NCI-H2227 treated with DMSO at 0.1 percent for 48 hours (cell line): ENCODE data around the gene TTYH2.
A peak's percentile ranks its signal among the peaks of the same experiment; 100 is the strongest.

Experiments
- DNase-seq: peaks from one replicate; lab custom pipeline; 2025; lab: John Stamatoyannopoulos, UW

The TTYH2 gene

DNA sequence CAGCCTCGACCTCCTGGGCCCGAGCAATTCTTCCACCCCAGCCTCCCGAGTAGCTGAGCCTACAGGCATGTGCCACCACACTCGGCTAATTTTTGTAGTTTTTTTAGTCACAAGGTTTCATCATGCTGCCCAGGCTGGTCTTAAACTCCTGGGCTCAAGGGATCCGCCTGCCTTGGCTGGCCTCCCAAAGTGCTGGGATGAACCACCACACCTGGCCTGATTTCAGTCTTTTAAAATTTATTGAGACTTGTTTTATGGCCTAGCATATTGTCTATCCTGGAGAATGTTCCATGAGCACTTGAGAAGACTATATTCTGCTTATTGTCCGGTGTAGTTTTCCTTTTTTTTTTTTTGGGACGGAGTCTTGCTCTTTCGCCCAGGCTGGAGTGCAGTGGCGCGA lies 79.1 kb downstream of the TTYH2 start:
- DNase-seq = no peak

DNA sequence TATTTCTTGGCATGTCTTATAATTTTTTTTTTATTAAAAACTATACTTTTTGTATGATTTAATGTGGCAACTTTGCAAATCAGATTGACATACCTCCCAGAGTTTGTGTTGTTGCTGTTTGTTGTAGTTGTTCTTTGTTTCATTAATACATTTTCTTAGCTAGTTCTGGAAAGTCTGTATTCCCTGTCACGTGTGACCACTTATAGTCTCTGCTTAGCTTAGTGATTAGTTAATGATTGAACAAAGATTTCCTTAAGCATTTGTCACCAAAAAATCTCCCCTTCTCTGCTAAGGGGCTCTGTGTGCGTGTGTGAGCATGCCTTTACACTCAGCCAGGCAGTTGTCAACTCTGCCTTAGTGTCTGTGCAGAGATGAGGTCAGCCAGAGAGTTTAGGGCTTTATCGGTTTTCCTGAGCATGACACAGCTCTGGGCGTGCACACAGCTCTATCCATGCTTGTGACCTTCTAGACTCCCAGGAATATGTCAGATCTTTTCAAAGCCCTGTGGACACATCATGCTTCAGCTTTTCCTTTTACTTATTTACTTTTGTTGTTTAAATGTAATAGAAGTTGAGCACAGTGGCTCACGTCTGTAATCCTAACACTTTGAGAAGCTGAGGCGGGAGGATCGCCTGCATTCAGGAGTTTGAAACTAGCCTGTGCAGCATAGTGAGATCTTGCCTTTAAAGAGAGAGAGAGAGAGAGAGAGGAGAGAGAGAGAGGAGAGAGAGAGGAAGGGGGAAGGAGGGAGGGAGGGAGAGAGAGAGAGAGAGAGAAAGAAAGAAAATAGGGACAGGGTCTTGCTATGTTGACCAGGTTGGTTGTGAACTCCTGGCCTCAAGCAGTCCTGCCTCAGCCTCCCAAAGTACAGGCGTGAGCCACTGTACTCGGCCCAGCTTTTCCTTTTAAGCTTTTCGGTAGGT lies 82.5 kb downstream of the TTYH2 start:
- DNase-seq = no peak

DNA sequence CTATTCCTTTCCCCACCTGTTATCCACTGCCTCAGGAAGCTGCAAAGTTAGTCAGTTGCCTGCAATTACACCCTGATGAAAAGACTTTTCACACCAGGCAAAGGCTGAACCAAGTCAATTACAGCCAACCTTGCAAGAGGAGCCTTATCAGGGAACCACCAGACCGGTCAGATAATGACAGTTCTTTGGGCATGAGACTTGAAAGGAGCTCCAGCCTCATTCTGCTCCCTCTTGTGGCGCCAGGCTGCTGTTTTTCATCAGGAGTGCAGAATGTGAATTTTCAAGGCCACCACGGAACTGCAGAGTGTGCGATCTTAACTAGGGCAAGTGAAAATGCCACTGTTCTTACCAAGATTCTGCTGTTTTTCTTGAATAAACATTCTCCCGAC lies 83.2 kb downstream of the TTYH2 start:
- peak; percentile 84 for DNase-seq

DNA sequence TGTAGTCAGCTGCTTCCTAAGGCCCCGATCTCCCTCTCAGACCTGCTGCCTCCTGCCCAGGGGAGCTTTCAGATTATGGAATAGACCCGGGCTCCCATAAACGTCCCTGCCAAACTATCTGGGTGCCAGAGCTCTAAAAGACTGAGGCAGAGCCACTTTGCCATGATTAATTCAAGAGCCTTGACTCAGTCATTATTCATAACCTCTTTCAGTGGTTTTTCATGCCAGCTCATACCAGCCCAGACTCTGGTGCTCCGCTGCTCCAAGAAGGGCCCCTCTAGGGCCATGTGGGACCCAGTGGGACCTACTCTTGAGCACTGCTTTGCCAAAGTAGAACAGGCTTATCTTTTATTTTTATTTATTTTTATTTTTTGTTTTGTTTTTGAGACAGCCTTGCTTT lies 84.6 kb downstream of the TTYH2 start:
- no peak for DNase-seq

DNA sequence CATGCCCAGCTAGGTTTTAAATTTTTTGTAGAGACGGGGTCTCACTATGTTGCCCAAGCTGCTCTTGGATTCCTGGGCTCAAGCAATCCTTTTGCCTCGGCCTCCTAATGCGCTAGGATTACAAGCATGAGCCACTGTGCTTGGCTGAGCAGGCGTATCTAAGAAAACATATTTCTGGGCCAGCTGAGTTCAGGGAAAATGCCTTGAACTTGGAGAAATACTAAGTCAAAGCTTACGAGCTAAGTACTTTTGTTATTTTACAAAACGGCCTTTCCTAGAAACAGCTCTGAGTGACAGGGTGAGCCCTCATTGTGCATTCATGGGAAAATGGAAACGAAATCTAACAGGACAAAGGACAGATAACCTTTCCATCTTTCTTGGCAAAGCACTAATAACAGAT lies 85.4 kb downstream of the TTYH2 start:
- no peak for DNase-seq

DNA sequence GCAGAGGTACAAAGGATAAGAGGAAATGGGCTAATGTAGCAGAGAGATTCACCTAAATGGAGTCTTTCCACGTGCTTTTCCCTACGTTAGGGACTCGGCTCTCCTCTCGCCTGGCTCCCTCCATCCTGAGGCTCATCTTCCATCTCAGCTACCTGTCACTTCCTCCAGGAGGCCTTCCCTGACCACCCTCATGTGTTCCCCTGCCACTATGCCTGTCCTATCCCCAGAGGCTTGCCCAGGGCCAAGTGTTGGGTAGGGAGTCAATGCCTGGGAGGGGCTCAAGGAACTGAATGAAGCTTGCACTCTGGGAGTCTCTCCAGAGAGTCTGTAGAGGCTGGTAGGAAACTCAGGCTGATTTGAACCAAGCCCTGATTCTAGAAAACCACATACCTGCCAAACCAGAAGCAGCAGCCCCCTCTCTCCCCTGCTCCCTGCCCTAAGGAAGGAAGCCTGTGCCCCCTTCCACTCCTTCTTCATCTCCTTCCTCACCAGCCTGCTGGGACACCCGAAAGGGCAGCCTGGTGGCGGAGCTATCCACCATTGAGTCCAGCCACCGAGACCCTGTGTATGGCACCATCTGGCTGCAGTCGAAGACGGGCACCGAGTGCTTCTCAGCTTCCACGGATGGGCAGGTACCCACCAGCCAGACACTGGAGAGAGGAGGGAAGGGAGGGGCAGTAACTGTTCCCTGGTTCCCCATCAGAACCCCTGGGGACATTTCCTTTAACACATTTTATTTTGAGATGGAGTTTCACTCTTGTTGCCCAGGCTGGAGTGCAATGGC lies 86.0 kb downstream of the TTYH2 start:
- no peak for DNase-seq

DNA sequence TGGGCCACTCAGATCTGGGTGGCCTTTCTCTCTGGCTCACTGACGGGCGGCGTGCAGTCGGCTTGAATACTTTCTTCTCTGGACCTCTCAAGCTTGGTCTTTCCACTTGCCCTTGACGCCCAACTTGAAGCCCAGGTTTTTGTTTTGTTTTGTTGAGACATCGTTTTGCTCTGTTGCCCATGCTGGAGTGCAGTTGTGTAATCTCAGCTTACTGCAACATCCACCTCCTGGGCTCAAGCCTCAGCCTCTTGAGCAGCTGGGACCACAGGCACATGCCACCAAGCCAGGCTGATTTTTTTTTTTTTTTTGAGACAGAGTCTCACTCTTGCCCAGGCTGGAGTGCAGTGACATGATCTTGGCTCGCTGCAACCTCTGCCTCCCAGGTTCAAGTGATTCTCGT lies 89.9 kb downstream of the TTYH2 start:
- DNase-seq = no peak

DNA sequence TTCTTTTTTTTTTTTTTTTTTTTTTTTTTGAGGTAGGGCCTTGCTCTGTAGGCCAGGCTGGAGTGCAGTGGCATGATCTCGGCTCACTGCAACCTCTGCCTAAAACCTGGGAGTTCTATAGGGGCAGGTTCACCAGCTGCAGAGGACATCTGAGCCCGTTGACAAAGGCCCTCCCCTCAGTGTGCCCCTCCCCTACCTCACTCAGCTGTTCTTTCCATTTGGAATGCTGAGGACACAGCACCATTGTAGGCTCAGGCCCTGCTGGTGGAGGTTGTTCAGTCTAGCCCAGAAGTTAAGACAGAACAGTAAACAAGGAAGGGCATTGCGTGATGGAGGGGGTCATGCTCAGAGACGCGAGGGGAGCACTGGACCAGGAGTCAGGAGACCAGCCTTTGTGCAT lies 90.8 kb downstream of the TTYH2 start:
- no peak for DNase-seq

DNA sequence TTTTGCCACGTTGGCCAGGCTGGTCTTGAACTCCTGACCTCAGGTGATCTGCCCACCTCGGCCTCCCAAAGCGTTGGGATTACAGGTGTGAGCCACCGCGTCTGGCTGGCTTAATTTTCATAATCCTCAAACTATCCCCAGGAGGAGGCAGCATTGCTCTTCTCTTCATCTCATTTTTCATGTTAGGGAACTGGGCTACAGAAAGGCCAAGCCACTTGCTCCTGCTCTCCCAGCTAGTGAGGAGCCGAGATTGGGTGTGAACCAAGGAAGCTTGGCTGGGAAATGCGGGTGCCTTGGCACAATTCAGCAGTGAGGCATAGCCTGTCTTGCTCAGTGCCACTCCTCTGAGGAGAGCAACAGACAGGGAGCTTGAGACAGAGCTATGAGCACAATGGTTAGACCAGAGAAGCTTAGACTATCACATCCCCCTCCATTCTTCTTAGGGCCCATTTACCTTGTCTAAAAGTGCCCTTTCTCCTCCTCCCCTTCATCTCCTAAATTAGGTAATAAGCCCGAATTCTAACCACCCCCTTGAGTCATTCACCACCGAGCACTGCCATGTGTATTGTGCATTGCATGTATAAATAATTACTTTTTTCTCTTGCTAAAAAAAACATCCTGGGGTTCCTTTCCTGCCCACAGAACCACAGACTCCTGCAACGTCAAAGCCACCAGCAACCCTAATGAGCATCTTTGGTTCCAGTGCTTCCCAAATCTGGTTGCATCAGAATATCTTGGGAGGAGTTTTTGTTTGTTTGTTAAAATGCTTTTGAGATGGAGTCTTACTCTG lies 92.7 kb downstream of the TTYH2 start:
- no peak for DNase-seq

DNA sequence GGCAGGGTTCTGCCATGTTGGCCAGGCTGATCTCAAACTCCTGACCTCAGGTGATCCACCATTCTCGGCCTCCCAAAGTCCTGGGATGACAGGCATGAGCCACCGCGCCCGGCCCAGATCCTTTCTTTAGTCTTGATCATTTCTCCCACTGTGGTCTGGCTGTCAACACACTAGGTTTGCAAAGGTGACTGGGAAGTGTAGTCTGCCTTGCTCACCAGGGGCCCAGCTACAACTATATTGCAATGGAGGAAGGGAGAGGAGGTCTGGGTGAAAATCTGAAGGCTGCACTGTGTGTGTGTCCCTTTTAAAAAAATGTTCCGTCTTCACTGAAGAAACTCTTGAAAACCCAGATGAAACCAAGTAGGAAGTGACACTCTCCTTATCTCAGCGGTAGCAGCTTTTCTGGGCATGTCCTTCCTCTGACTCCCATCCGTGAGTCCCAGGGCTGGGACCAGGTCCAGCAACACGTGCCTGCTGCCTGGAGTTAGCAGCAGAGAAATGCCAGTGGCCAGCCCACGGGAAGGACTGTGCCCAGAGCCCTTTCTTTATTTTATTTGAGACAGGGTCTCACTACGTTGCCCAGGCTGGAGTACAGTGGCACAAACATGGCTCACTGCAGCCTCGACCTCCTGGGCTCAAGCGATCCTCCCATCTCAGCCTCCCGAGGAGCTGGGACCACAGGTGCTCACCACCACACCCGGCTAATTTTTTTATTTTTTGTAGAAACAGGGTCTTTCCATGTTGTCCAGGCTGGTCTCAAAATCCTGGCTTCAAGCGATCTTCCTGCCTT lies 94.8 kb downstream of the TTYH2 start:
- no peak for DNase-seq

DNA sequence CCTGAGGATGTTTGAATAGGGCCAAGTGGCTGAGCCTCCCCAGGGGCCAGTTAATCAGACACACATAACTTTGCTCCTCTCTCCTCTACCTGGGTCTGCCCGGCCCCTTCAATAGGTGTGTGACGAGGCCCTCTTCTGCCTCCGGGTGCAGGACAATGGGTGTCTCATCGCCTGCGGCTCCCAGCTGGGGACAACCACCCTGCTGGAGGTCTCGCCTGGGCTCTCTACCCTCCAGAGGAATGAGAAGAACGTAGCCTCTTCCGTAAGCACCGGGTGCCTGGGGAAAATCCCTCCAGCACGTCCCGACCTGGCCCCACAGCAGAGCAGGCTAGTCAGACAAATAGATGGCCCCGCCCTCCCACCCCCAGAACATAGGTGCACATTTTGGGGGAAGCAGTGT lies 96.5 kb downstream of the TTYH2 start:
- DNase-seq = no peak
